Effector CD4-positive, alpha-beta T cell (primary cell): ENCODE measurements around the gene CST1. TPM values are rescaled to one million over a fixed set of nuclear protein-coding genes. Genes with fewer than 3 reads are reported as not detected.
A peak's percentile ranks its signal among the peaks of the same experiment; 100 is the strongest.
"Not testable (repeated sequence)": the region's sequence is repeated elsewhere in the genome, so short reads cannot be mapped to it uniquely, and the experiment has no call there.

Experiments
- DNase-seq: peaks from one replicate; pipeline ENCODE4 v3.0.0-alpha.2; 2020
- total RNA-seq: gene quantifications from one replicate; lab custom pipeline; 2026; lab: John Stamatoyannopoulos, UW

The CST1 gene, protein sequence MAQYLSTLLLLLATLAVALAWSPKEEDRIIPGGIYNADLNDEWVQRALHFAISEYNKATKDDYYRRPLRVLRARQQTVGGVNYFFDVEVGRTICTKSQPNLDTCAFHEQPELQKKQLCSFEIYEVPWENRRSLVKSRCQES
- total RNA-seq = not detected

DNA sequence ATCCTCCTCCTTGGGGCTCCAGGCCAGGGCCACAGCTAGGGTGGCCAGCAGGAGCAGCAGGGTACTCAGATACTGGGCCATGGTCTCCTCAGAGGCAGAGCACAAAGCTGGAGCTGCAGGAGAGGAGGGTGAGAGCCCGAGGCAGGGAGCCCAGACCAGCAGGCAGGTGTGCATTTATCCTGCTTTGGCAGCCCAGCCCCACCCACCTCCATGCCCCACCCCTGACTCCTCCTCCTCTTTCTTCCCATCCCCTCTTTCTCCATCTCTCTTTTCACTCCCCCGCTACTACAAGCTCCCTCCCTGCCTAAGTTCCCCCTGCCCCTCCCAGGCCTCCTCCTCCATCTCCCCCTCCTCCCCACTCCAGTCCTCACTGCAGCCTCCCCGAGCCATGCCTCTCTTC lies at the start of gene CST1:
TSS of gene CST1 (minus strand) at position 150 of the 400 bp plus-strand sequence. CDS start at position 81, 69 bp downstream.
- not testable (repeated sequence) for DNase-seq

DNA sequence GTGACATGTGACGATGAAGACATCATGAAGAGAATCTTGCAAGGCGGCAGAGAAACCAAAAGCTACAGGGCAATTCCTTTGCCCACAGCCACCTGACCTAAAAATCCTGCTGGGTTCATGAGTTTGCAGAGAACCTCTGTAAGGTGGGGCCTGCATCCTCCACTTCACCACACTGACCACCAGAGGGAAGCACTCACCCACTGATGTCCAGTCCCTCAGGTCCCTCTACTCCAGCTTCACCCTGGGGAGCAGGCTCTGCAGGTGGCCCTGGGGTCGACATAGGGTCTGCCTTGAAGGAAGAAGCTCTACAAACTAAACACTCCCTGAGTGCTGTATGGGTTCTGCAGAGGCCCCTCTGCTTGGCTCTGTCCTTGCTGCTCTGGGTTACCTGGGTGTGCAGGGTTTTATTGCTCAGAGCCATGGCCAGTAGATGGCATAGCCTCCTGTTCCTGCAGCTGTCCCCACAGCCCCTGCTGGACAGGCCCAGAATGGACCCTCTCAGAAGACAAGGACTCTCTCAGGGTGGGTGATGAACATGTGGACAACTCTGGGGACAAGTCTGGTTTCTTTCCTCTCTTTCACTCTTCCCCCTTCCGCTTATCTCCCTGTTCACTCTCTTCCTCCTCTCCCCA lies 48.6 kb upstream of the CST1 start:
- peak; percentile 3 for DNase-seq

DNA sequence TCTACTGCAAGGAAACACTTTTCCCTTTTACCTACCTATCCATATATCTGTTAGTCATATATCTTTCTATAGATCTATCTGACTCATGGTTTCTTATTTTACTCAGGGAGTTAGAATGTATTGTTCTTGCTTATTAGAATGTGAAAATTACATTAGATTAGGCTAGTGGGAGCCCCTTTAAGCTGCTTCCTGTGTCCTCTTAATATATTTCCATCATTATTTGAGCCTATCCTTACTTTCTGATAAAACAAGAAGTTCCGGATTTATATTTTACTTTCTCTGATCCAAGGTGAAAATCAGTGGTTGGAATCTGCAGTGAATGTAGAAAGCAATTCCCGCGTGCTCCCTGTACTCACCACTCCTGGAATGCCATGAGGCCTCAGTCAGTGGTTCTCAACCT lies 44.8 kb upstream of the CST1 start:
- DNase-seq = no peak

DNA sequence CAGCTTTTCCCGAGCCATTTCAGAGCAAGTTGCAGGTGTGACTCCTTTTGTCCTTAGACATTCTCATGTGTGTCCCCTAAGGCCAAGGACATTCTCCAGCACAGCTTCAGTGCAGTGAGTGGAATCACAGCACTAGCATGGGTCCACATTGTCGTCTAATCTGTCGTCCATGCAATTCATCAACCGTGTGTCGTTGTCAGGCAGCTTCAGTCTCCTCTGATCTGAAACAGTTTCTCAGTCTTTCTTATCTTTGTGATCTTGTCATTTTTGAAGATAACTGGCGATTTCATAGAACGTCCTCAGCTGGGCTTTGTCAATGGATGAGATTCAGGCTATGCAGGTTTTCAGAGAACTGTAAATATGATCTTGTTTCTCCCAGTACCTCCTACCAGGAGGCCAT lies 44.1 kb upstream of the CST1 start:
- DNase-seq = no peak

DNA sequence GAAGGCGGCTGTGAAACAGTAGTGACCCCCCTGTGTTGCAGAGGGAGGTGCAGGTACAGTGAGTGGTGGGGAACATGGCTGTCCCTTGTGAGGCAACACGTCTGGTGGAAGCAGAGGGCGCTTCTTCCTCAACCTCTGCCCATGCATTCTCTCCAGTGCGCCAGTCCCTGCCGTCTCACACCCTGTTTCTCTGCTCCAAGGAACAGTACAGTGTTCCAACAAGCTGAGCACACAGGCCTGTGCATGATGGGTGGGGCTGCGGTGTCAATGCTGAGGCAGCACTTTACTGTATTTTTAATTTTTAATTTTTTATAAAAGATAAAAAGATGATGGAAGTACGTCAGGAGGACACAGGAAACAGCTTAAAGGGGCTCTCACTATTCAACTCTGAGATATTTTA lies 43.3 kb upstream of the CST1 start:
- DNase-seq = no peak

DNA sequence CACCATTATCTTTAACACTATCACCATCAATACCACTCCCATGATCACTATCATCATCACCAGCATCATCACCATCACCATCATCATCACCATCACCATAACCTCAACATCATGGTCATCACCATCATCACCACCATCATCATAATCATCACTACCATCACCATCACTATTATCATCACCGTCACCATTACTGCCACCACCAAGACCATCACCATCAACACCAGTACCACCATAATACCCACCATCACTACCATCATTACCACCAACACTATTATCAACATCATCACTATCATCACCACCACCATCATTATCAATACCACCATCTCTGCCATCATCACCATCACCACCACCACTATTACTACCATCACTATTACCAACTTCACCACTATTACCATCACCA lies 32.7 kb upstream of the CST1 start:
- DNase-seq = no peak

DNA sequence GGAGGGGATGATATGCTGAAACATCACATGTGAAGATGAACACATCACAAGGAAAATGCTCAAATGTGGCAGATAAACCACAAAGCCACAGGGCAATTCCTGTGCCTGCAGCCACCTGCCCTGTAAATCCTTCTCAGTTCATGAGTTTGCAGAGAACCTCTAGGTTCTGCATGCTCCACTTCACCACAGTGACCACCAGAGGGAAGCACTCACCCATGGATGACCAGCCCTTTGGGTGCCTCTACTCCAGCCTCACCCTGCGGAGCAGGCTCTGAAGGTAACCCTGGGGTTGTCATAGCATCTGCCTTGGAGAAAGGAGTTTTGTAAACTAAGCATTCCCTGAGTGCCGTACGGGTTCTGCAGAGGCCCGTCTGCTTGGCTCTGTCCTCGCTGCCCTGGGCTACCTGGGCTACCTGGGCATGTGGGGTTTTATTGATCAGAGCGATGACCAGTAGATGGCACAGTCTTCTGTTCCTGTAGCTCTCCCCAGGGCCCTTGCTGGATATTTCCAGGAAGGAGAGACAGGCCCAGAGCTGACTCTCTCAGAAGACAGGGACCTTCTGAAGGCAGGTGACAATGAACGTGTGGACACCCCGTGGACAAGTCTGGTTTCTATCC lies 31.7 kb upstream of the CST1 start:
- DNase-seq = no peak

DNA sequence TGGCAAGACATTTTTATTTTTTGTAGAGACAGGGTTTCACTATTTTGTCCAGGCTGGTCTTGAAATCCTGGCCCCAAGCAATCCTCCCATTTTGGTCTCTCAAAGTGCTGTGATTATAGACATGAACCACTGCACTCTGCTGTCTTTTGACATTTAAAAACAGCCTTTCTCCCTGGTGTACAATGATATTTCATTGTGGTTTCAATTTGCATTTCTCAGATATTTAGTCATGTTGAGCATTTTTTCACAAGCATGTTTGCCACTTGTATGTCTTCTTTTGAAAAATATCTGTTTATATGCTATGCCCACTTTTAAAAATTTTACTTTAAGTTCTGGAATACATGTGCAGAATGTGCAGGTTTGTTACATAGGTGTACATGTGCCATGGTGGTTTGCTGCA lies 27.9 kb upstream of the CST1 start:
- not testable (repeated sequence) for DNase-seq

DNA sequence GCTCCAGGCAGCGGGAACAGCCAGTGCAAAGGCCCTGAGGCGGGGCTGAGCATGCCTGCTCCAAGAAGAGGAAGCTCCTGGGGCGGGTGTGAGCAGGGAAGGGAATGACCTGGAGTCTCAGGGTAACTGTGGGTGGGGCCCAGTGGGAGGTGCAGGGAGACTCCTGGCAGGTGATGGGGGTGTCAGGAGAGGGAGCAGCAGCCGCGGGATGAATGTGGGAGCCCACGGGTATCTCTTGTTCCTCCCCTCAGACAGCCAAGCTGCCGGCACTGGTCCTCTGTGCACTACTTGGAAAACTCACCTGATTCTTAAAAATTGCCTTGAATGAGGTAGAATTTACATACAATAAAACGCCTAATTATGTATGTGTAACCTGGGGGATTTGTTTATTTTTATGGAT lies 26.6 kb upstream of the CST1 start:
- DNase-seq = not testable (repeated sequence)

DNA sequence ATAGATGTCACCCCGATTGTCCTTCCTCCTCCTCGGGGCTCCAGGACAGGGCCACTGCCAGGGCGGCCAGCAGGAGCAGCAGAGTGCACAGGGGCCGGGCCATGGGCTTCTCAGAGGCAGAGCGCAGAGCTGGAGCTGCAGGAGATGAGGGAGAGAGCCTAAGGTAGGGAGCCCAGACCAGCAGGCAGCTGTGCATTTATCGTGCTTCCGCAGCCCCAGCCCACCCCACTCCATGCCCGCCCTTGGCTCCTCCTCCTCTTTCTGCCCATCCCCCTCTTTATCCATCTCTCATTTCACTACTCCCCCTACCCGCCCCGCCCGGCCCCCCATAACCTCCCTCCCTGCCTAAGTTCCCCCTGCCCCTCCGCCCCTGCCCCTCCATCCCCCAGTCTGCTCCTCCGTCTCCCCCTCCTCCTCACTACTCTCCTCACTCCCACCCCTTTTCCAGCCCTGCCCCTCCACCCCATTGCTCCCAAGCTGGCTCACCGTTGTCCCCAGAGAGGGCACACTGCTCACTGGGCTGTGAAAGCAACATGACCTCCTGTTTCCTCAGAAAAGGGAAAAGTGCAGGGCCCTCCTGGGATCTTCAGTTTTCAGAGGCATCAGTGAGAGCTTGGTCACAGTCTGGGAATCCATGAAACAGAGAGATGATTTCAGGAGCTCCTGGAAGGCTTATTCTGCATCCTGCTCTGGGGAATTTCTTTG lies 25.5 kb upstream of the CST1 start:
- DNase-seq = no peak

DNA sequence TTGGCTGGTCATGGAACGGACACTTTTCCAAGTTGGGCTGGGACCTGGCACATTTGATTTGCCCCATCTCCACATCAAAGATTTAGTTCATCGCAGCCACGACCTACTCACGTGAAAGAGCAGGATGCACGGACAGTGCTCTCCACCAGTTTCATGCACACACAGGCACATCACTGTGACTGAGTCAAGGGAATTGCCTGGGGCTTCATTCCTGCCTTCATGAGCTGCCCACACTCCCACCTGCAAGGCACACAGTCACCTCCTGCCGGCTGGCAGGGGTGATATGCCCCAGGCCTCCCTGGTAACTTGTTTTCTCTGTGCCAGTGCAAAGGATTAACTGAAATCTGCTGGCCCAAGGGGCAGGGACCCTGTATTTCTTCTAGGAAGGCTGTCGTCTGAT lies 23.3 kb upstream of the CST1 start:
- DNase-seq = no peak

DNA sequence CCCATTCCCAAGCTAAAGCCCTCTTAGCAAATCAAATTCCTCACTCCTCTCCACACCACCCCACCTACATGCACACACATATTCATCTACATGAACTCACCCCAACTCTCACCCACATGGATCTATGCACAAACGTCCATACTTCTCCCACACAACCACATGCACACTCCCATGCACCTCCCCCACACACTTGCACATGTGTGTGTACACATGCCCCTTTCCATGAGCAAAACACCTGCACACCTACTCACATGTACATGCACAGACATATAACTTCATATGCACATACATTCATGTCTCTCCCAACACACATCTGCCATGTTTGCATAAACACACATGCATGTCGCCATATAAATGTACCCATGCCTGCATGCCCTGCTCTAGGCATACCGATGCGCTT lies 22.8 kb upstream of the CST1 start:
- no peak for DNase-seq

DNA sequence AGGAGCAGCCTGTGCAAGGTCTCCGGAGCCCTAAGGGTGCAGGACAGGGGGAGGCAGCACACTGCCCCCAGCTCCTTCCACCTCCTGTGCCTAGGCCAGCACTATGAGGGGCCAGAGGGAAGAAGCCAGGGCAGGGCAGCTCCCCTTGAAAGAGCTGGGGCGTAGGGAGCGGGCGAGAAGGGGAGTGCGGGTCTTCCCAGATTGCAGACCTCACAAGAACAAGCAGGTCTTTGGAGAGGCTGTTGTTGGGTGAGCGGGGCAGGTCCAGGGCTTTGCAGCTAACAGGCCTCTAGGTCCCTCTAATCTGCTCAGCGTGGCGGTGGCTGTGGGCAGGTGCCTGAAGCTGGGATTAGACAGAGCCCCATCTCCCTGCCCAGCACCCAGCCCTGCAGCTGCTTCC lies 22.4 kb upstream of the CST1 start:
- DNase-seq = no peak

DNA sequence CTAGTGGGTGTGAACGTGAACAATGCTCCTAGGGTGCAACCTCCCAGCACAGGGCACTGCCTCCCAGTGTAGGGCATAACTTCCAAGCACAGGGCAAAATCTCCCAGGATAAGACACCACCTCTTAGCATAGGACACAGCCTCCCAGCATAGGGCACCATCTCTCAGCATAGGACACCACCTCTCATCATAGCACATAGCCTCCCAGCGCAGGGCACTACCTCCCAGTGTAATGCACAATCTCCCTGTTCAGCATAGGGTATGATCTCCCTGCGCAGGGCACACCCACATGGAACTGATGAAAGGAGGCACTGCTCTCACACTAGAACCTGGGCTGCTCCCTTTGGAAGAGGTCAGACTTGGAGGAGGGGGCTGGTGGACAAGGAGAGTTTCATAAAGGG lies 21.3 kb upstream of the CST1 start:
- DNase-seq = no peak

DNA sequence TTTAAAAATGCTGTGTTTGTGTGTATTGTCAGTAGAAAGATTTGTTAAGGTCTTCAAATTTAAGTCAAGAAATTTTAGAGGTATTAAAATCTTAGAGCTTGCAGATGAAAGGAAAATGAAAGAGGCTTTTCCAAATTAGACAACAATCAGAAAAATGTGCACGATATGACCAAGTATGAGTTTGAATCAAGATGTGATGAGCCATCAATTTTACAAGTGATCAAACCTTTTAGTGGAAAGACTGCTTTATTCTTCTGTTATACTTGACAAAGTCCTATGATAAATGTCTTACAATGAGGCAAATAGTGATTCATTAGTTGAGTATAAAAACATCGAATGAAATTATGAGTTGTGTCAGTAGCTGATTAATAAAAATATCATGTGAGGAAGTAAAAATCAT lies 19.6 kb upstream of the CST1 start:
- DNase-seq = no peak

DNA sequence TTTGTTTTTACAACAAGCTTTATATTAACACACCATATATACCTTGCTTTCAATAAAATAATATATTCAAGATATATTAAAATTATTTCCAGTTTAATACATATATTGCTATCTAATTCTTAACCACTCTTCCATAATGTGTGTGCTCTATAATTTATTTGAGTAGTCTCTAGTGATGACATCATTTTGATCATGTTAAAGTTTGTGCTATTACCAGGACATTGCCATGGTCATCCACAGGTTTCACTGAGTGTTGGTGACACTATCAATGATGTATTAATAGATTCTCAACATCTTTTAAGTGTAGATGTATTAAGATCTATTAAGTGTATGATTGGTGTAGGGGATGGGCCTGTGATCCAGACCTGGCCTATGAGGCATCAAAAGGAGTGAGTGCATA lies 17.8 kb upstream of the CST1 start:
- not testable (repeated sequence) for DNase-seq

DNA sequence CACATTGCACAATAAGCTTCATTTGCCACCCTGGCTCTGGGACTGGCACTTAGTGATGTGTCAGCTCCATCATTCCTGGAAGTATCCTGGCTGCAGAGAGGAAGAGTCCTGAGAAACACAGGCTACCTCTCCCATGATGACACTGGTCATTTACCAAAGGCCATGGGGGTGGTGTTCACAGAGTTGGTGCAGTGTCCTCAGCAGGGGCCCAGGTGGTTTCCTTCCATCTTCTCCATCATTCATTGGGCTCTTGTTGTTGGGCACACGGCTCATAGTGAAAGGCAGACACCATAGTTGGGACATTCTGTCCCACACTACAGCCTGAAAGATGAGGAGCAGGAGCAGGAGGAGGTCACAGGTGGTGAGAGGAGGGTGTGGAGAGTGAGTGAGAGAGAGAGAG lies 15.8 kb upstream of the CST1 start:
- DNase-seq = no peak

DNA sequence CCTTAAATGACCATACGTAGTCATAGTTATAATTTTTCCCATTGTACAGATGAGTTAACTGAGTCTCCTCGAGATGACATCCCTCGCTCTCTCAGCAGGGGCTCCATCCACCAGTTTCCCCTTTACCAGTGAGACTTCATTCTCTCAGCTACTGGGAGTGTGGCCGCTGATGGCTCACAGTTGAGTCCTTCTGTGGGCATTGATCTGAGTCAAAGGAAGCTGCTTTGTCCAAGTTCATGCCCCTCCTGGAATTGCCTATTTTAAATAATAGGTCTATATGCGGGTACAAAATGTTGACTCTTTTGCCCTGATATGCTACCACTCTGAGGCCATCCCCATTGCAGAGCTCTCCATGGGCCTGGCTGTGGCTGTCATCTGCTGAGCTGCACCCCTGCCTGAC lies 14.8 kb upstream of the CST1 start:
- DNase-seq = no peak

DNA sequence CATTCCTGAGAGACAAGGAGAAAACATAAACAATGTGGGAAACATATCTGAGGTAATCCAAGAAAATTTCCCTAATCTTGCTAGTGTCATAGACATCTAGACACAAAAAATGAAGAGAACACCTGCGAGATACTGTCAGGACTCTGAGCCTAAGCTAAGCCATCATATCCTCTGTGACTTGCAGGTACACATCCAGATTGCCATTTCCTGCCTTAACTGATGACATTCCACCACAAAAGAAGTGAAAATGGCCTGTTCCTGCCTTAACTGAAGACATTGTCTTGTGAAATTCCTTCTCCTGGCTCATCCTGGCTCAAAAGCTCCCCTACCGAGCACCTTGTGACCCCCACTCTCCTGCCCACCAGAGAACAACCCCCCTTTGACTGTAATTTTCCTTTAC lies 13.9 kb upstream of the CST1 start:
- DNase-seq = not testable (repeated sequence)

DNA sequence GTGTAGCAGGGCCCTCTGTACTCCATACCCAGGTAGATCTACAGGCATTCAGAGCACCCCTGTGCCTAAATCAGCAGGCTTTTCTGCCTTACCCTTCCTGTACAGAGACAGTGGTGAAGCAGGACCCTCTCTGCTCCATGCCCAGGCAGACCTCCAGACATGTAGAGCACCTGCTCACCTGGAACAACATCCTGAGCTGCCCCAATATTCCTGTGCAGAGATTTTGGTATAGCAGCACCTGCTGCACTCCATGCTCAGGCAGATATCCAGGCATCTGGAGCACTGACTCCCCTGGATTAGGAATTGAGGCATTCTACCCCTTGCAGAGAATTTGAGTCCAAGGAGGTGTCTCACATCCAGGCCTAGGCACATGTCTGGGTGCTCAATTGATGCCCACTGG lies 12.6 kb upstream of the CST1 start:
- no peak for DNase-seq

DNA sequence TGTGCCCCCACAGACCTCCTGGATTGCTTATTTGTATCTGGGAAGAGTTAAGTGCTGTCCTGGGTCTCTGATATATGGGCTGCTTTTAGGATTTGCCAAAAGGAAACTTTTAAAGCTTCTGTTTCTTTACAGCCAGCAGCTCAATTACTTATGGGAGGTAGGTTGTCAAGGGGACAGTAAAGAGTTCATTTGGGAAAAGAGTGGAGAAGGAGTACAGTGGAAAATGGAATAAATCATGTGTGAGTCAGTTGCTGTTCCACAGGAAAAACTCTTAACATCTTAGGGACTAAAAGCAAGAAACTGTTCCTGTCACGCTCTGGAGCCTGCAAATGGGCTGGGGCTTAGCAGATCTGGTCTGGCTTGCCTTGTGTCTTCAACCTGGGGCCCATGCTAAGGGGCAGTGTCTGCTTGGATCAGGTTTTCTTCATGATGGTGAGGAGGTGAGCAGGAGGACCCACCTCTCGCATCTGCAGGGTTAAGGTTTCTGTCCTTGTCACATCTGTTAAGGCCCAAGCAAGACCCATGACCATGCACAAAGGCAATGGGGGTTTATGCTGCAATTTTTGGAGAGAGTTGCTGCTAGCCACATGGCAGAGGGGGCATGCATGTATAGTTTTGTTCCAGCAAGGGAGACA lies 8.7 kb upstream of the CST1 start:
- no peak for DNase-seq

DNA sequence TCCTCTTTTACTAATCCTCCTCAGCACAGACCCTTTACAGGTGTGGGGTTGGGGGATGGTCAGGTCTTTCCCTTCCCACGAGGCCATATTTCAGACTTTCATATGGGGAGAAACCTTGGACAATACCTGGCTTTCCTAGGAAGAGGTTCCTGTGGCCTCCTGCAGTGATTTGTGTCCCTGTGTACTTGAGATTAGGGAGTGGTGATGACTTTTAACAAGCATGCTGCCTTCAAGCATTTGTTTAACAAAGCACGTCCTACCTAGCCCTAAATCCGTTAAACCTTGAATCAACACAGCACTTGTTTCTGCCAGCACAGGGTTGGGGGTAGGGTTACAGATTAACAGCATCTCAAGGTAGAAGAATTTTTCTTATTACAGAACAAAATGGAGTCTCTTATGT lies 6.1 kb upstream of the CST1 start:
- not testable (repeated sequence) for DNase-seq

DNA sequence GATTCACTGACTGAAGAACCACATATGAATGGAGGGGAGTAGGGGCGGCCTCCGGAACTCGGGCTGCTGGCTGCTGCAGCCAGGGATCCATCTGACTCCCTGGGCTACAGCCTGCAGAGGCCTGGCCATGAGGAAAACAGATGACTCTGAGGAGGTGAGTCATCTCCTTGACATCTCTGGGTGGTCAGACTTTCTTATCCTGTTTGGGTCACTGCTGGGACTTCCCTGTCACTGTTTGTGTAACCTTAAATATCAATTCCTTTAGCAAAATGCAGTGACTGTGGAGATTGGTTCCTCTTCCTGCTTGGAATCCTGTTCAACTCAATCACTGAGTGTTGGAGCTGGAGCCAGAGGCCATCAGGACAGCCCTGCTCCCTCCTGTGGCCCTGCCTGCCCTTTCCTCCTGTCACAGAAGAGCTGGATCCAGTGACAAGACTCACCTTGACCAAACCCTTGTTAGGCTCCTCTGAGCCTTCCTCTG lies 4.4 kb upstream of the CST1 start:
- not testable (repeated sequence) for DNase-seq
